D721Med (cell line): ENCODE data around the gene CDH23.

ENCODE experiments used
- DNase-seq: peaks from one replicate; pipeline ENCODE4 v3.0.0; 2011; ENCODE audit warnings: low spot score; ENCODE audit not compliant: insufficient read length
- FAIRE-seq: peaks from 2 replicates; lab custom pipeline; 2011; peaks lifted over from hg19 to GRCh38; lab: Jason Lieb, UNC
- CTCF ChIP-seq: IDR thresholded peaks from 2 replicates; pipeline ENCODE4 v1.5.1; 2012; ENCODE audit warnings: mild to moderate bottlenecking, control low read depth; ENCODE audit not compliant: insufficient read depth; ENCODE audit errors: missing control alignments

CDH23 gene

DNA sequence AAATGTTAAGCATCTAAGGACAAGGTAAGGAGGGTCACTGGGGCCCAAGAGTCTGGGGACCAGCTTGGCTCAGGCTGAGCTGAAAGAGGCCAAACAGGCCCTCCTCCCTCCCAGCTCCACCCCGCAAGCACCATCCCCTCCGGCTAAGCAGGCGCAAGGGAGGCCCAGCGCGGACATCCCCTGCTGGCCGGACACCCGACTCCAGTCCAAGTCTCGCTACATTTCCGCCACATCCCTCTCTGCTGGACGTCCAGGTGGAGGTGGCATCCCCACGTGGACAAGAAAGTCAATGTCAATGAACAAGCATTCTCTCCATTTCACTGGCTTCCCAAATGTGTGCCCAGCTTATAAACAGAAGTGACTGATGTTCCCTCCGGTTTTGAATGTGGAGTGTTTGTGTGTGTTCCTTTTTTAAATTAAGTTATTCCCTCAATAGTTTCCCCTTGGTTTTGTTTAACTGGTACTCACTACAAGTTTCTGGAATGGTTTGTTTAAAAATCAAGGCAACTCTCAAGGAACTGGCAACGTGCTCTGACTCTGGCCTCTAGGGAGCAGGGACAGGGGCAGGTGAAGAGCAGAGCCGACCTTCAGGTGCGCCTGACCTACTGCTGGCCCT is 418.9 kb downstream of the CDH23 start:
- TF ChIP-seq CTCF, result no peak
- no peak for FAIRE-seq
- DNase-seq, result no peak

- no peak for DNase-seq
- no peak for TF ChIP-seq CTCF
These were observed 419.7 kb downstream of the CDH23 start for GRCh38 chr10:71816421-71816851.

DNA sequence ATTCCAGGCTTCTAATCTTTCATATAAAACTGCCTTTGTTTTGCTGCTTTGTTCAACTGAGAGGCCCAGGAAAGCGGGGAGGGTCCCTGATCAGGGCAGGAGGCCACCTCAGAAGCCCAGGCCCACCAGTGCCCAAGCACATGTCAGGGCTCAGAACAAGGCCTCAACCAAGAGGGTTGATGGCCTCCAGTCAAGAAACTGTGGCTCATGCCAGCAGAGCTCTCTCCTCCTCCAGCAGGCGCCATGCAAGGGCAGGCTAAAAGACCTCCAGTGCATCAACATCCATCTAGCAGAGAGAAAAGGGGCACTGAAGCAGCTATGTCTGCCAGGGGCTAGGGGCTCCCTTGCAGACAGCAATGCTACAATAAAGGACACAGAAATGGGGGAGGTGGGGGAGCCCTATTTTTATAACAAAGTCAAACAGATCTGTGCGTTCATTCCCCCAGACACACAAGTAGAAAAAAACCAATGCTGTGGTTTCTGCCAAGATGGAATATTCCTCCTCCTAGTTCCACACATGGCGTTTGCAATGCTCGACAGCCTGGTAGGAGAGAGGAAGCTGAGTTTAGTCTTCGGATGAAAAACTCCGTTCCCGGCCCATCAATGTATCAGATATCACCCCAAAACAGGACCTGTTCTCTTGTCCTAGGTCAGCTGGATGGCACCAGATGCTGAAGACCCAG is 420.4 kb downstream of the CDH23 start:
- DNase-seq (no peak), FAIRE-seq (no peak)
- TF ChIP-seq CTCF, result no peak

More at GRCh38 chr10:71816421-71816851, 419.7 kb downstream of the CDH23 start:
- no peak for FAIRE-seq

DNA sequence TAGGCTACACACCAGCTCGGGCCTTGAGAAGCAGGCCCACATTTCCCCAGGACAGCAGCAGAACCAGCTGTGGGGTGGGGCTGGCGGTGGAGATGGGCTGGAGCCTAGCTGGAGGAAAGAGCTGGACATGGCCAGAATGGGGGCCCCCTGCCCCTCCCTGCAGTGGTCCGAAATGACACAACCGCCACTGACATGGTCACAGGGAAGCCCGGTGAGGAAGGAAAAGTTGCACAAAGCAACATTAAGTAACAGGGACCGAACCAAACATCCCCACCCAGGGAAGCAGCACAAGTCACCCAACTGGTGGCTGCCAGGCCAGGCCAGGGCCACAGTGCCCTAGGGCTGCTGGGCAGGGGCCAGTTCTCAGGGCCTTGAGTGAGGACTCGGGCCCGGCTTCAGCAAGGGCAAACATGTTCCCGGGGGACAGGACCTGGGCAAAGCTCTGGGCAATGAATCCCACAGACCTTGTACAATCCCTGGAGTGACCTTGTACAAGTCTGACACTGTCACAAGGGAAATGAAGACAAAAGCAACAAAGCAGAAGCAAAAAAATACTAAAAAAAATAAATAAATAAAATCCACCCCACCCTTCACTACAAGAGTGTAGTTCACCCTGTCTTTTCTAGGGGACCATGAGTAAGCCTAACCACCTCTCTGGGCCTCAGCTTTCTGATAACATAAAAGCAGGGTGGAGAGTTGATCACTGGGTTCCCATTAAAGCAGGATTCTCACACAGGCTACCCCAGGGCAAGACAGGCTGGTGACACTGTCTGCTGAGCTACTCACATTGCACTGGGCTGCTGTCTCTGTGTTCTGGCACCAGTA is 421.3 kb downstream of the CDH23 start:
- FAIRE-seq (no peak), DNase-seq (no peak)
- no peak for TF ChIP-seq CTCF

- DNase-seq (no peak), FAIRE-seq (no peak)
- TF ChIP-seq CTCF, result no peak
These were observed 422.0 kb downstream of the CDH23 start for GRCh38 chr10:71818674-71819260.

DNA sequence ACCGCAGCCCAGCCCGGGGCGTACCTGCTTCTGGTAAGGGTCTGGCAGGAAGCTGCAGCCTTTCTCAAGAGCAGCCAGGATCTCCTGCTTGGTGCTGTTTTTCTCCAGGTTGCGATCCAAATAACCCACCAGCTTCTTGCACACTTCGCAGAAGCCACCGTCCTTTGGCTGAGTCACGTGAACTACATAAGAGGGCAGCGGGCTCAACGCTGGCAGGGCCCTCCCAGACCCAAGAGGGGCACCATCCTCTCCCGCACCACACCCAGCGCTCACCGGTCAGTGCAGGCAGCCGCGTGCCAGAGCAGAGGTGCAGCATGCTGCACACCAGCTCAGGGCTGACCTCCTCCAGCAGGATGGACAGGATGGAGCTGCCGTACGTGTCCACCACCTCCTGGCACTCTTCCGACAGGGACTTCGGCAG is 422.7 kb downstream of the CDH23 start:
- FAIRE-seq, result no peak
- no peak for TF ChIP-seq CTCF
- no peak for DNase-seq
